Measurements from ENCODE around the gene CCL11. TPM values are rescaled to one million over a fixed set of nuclear protein-coding genes. Genes with fewer than 3 reads are reported as not detected.

The CCL11 gene
- total and polyA plus RNA-seq, 4 experiments from 2014 or later: not detected

DNA sequence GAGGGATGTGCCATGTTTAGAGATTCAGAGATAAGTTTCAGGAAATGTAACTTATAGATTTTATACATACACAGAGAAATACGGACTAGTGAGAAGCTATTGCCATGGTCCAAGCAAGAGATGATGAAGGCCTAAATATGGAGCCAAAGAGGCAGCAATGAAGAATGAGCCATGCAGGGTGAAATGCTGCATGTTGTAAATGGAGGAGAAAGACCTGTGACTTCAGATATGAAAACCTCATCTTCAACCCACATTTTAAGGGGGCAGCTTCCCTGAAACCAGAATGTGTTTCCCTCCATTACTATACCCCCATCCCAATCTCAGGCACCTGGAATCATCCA lies 27.6 kb upstream of the CCL11 start:
- H3K4me3 Mint-ChIP-seq: no peak overlapping the region
- no peaks in the 10 kb centered on the region for H3K36me3 Mint-ChIP-seq
- H3K27ac Mint-ChIP-seq: no peak overlapping the region
- H3K27me3 Mint-ChIP-seq: peaks cover 22 to 47% of the 10 kb centered on the region in 2 donors
- peaks cover 0 to 6% (median 0%) of the 10 kb centered on the region in 4 donors for H3K4me1 Mint-ChIP-seq
- POLR2A ChIA-PET (ENCODE audit: partially characterized antibody): no interaction called here
- Histone ChIP-seq H3K9me3 (ENCODE audit: control insufficient read depth in 1 of 2, low read length in 2 of 2) (no peaks in the 10 kb centered on the region), H3K4me1 (ENCODE audit: insufficient read depth, low read length) (no peaks in the 10 kb centered on the region), H3K27ac (ENCODE audit: low read depth, low read length) (no peak overlapping the region), H3K36me3 (ENCODE audit: insufficient read depth, low read length) (no peaks in the 10 kb centered on the region), H3K4me3 (ENCODE audit: low read length in 2 of 2) (no peak overlapping the region), H3K27me3 (ENCODE audit: insufficient read depth, low read length) (no peaks in the 10 kb centered on the region)
- DNase-seq: no peak
- intact Hi-C loops (cut with micrococcal nuclease): no loop called here
- H3K9me3 Mint-ChIP-seq: no peaks in the 10 kb centered on the region
- CTCF ChIA-PET (ENCODE audit: partially characterized antibody): no interaction called here

DNA sequence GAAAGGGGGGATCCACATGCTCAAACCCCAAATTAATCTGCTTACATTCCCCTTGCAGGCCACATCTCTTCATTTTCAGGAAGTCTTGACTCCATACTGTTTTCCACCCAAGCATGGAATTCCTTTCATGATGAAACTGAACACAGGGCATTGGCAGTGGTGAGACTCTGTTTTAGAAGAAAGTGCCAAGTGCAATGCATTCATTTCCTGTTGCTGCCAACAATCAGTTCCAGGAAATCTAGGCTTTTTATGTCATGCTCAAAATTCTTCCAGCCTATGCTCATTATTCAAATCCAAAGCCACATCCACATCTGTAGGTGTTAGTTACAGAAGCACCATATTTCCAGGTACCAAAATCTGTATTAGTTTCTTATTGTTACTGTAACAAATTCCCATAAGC lies 26.4 kb upstream of the CCL11 start:
- H3K27me3 Mint-ChIP-seq: peaks cover 20 to 41% of the 10 kb centered on the region in 2 donors
- intact Hi-C loops (cut with micrococcal nuclease): no loop called here
- H3K4me1 Mint-ChIP-seq: peaks cover 0 to 6% (median 0%) of the 10 kb centered on the region in 4 donors
- no peak overlapping the region for H3K27ac ChIP-seq (ENCODE audit: low read depth, low read length)
- H3K9me3 Mint-ChIP-seq: no peaks in the 10 kb centered on the region
- DNase-seq: no peak
- no peak overlapping the region for H3K4me3 ChIP-seq (ENCODE audit: low read length in 2 of 2)
- no peak overlapping the region for H3K4me3 Mint-ChIP-seq
- ChIA-PET POLR2A (ENCODE audit: partially characterized antibody) (no interaction called here), CTCF (ENCODE audit: partially characterized antibody) (no interaction called here)
- H3K9me3 ChIP-seq (ENCODE audit: control insufficient read depth in 1 of 2, low read length in 2 of 2): no peaks in the 10 kb centered on the region
- H3K27ac Mint-ChIP-seq: no peak overlapping the region
- no peaks in the 10 kb centered on the region for H3K36me3 Mint-ChIP-seq
- no peaks in the 10 kb centered on the region for H3K36me3 ChIP-seq (ENCODE audit: insufficient read depth, low read length)
- no peaks in the 10 kb centered on the region for H3K27me3 ChIP-seq (ENCODE audit: insufficient read depth, low read length)
- H3K4me1 ChIP-seq (ENCODE audit: insufficient read depth, low read length): no peaks in the 10 kb centered on the region

DNA sequence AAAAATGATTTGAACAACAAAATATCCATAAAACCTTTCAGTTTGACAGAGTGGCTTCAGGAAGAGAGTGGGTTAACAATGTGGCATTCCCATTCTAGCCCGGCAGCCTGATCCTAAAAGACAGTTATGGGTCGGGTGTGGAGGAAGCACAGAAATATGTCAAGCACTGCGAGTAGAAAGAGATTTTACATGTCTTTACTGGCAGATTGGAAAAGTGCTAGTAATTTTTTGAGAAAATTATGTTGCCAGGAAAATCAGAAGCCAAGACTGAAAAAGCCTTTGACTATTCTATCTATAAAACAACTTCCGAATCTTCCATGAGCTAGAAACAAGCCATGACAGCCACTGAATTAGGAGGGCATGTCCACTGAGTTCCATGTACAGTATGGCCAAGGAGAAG lies 24.7 kb upstream of the CCL11 start:
- intact Hi-C loops (cut with micrococcal nuclease): no loop called here
- H3K4me3 ChIP-seq (ENCODE audit: low read length in 2 of 2): no peak overlapping the region
- H3K27ac Mint-ChIP-seq: no peak overlapping the region
- CTCF ChIA-PET (ENCODE audit: partially characterized antibody): no interaction called here
- no peaks in the 10 kb centered on the region for H3K9me3 Mint-ChIP-seq
- DNase-seq: no peak
- H3K4me1 ChIP-seq (ENCODE audit: insufficient read depth, low read length): no peaks in the 10 kb centered on the region
- no peaks in the 10 kb centered on the region for H3K27me3 ChIP-seq (ENCODE audit: insufficient read depth, low read length)
- no peak overlapping the region for H3K4me3 Mint-ChIP-seq
- H3K9me3 ChIP-seq (ENCODE audit: control insufficient read depth in 1 of 2, low read length in 2 of 2): no peaks in the 10 kb centered on the region
- H3K4me1 Mint-ChIP-seq: peaks cover 0 to 2% (median 0%) of the 10 kb centered on the region in 4 donors
- H3K36me3 ChIP-seq (ENCODE audit: insufficient read depth, low read length): no peaks in the 10 kb centered on the region
- H3K36me3 Mint-ChIP-seq: no peaks in the 10 kb centered on the region
- POLR2A ChIA-PET (ENCODE audit: partially characterized antibody): no interaction called here
- H3K27me3 Mint-ChIP-seq: peaks cover 21 to 33% of the 10 kb centered on the region in 2 donors
- no peak overlapping the region for H3K27ac ChIP-seq (ENCODE audit: low read depth, low read length)

DNA sequence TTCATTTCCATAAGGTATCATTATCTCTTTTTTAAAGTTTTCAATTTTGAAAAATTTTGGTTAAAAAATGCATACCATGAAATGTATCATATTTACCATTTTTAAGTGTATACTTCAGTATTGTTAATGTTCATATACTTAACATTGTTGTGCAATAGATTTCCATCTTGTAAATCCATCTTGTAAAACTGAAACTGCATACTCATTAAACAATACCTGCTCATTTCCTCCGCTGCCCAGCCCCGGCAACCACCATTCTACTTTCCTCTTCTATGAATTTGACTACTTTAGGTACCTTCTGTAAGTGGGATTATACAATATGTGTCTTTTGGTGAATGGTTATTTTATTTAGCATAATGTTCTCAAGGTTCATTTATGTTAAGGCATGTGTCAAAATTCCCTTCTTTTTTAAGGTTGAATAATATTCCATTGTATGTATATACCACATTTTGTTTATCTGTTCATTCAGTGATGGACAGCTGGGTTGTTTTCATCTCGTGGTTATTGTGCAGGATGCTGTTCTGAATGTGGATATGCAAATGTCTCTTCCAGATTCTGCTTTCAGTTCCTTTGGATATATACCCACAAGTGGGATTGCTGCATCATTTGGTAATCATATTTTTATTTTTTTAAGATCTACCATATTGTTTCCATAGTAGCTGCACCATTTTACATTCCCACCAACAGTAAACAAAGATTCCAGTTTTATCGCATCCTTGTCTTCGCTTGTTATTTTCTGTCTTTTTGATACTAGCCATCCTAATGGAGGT lies 23.8 kb upstream of the CCL11 start:
- ChIA-PET POLR2A (ENCODE audit: partially characterized antibody) (no interaction called here), CTCF (ENCODE audit: partially characterized antibody) (no interaction called here)
- H3K4me1 Mint-ChIP-seq: peaks cover 0 to 2% (median 0%) of the 10 kb centered on the region in 4 donors
- no peak overlapping the region for H3K4me3 Mint-ChIP-seq
- no peaks in the 10 kb centered on the region for H3K36me3 Mint-ChIP-seq
- intact Hi-C loops (cut with micrococcal nuclease): no loop called here
- DNase-seq: no peak
- H3K4me3 ChIP-seq (ENCODE audit: low read length in 2 of 2): no peak overlapping the region
- no peaks in the 10 kb centered on the region for H3K36me3 ChIP-seq (ENCODE audit: insufficient read depth, low read length)
- peaks cover 24 to 33% of the 10 kb centered on the region in 2 donors for H3K27me3 Mint-ChIP-seq
- H3K27ac Mint-ChIP-seq: no peak overlapping the region
- no peaks in the 10 kb centered on the region for H3K4me1 ChIP-seq (ENCODE audit: insufficient read depth, low read length)
- no peaks in the 10 kb centered on the region for H3K9me3 Mint-ChIP-seq
- no peaks in the 10 kb centered on the region for H3K9me3 ChIP-seq (ENCODE audit: control insufficient read depth in 1 of 2, low read length in 2 of 2)
- no peaks in the 10 kb centered on the region for H3K27me3 ChIP-seq (ENCODE audit: insufficient read depth, low read length)
- no peak overlapping the region for H3K27ac ChIP-seq (ENCODE audit: low read depth, low read length)

DNA sequence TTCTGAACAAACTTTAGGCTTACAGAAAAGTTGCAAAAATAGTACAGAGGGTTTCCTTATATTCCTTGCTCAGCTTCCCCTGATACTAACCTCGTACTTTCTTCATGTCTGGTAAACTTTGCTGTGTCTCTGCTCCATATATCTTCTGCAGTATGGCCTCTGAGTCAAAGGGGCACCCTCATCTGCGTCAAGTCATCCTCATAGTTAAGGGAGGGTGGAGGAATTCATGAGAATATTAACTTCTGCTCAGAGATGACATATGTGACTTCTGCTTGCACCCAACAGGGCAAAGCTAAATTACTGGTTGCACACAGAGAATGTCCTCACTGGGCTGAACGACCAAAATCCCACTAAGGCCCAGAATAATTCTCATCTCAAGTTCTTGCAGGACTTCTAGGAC lies 19.8 kb upstream of the CCL11 start:
- Mint-ChIP-seq H3K9me3 (peaks cover 0 to 5% (median 0%) of the 10 kb centered on the region in 8 donors), H3K4me1 (peaks cover 0 to 2% (median 0%) of the 10 kb centered on the region in 4 donors), H3K4me3 (no peak overlapping the region), H3K36me3 (no peaks in the 10 kb centered on the region), H3K27me3 (peaks cover 21 to 23% of the 10 kb centered on the region in 2 donors), H3K27ac (no peak overlapping the region)
- ChIA-PET CTCF (ENCODE audit: partially characterized antibody) (no interaction called here), POLR2A (ENCODE audit: partially characterized antibody) (no interaction called here)
- Histone ChIP-seq H3K36me3 (ENCODE audit: insufficient read depth, low read length) (no peaks in the 10 kb centered on the region), H3K27ac (ENCODE audit: low read depth, low read length) (no peak overlapping the region), H3K4me1 (ENCODE audit: insufficient read depth, low read length) (no peaks in the 10 kb centered on the region), H3K4me3 (ENCODE audit: low read length in 2 of 2) (no peak overlapping the region), H3K27me3 (ENCODE audit: insufficient read depth, low read length) (no peaks in the 10 kb centered on the region), H3K9me3 (ENCODE audit: control insufficient read depth in 1 of 2, low read length in 2 of 2) (no peaks in the 10 kb centered on the region)
- DNase-seq: no peak
- intact Hi-C loops (cut with micrococcal nuclease): no loop called here

DNA sequence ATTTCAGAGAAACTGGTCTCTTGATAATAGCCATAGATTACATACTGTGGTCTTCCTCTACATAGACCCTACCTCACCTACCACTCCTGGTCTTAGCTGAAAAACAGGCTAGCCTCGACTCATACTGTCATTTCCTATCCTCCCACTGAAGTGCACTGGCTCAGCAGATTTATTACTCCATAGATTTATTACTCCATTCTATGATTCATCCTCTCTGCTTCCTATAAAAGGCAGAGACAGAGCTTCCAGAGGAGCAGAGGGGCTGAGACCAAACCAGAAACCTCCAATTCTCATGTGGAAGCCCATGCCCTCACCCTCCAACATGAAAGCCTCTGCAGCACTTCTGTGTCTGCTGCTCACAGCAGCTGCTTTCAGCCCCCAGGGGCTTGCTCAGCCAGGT lies 15.6 kb upstream of the CCL11 start, which contains the start of gene CCL7:
Gene CCL7 (plus strand): TSS at position 253 of the 400 bp plus-strand sequence. CDS start 70 bp downstream, at position 323.
- intact Hi-C loops (cut with micrococcal nuclease): no loop called here
- peaks cover 34 to 51% of the 10 kb centered on the region in 2 donors for H3K27me3 Mint-ChIP-seq
- H3K4me3 Mint-ChIP-seq: no peak within 1 kb of the TSS
- H3K27me3 ChIP-seq (ENCODE audit: insufficient read depth, low read length): peaks cover 6% of the 10 kb centered on the region
- ChIA-PET CTCF (ENCODE audit: partially characterized antibody) (no interaction called here), POLR2A (ENCODE audit: partially characterized antibody) (no interaction called here)
- no peaks in the 10 kb centered on the region for H3K36me3 ChIP-seq (ENCODE audit: insufficient read depth, low read length)
- peaks cover 0 to 5% (median 0%) of the 10 kb centered on the region in 8 donors for H3K9me3 Mint-ChIP-seq
- DNase-seq: no peak
- H3K36me3 Mint-ChIP-seq: no peaks in the 10 kb centered on the region
- H3K9me3 ChIP-seq (ENCODE audit: control insufficient read depth in 1 of 2, low read length in 2 of 2): no peaks in the 10 kb centered on the region
- H3K4me3 ChIP-seq (ENCODE audit: low read length in 2 of 2): no peak within 1 kb of the TSS
- no peaks in the 10 kb centered on the region for H3K4me1 Mint-ChIP-seq
- H3K4me1 ChIP-seq (ENCODE audit: insufficient read depth, low read length): no peaks in the 10 kb centered on the region
- peak within 1 kb of the TSS in 1 of 7 donors; percentile 48 for H3K27ac Mint-ChIP-seq
- H3K27ac ChIP-seq (ENCODE audit: low read depth, low read length): no peak within 1 kb of the TSS

DNA sequence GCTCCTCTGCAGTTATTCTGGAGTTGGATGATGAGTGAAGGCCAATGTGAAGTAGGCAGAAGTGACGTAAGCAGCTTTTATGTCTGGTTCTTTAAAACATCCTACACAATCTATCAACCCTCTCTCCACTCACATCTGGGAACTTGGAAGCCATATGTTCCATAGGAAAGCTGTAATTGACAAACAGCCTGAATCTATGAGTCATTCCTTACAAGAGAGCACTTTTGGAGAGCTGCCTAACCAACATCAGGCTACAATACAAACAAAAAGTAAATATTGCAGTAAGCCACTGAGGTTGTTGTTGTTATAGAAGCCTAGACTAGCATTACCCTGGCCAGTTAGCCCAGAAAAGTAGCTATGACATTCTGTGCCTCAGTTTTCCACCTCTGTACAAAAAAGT lies 9.7 kb upstream of the CCL11 start:
- Mint-ChIP-seq H3K4me3 (no peak overlapping the region), H3K36me3 (no peaks in the 10 kb centered on the region), H3K9me3 (peaks cover 0 to 3% (median 0%) of the 10 kb centered on the region in 8 donors), H3K27ac (no peak overlapping the region), H3K4me1 (no peaks in the 10 kb centered on the region), H3K27me3 (peaks cover 42 to 60% of the 10 kb centered on the region in 2 donors)
- H3K4me1 ChIP-seq (ENCODE audit: insufficient read depth, low read length): no peaks in the 10 kb centered on the region
- H3K36me3 ChIP-seq (ENCODE audit: insufficient read depth, low read length): no peaks in the 10 kb centered on the region
- peaks cover 6% of the 10 kb centered on the region for H3K27me3 ChIP-seq (ENCODE audit: insufficient read depth, low read length)
- no peak overlapping the region for H3K4me3 ChIP-seq (ENCODE audit: low read length in 2 of 2)
- ChIA-PET POLR2A (ENCODE audit: partially characterized antibody) (no interaction called here), CTCF (ENCODE audit: partially characterized antibody) (no interaction called here)
- DNase-seq: no peak
- no peak overlapping the region for H3K27ac ChIP-seq (ENCODE audit: low read depth, low read length)
- intact Hi-C loops (cut with micrococcal nuclease): no loop called here
- no peaks in the 10 kb centered on the region for H3K9me3 ChIP-seq (ENCODE audit: control insufficient read depth in 1 of 2, low read length in 2 of 2)

Data from CD4-positive, alpha-beta memory T cell (primary cell).